NOMO-1 (cell line): ENCODE data around the gene CSTF1.

Experiments
- DNase-seq, 2 experiments: peaks; one replicate each; lab custom pipeline; 2025; ENCODE audit not compliant: unreplicated experiment in 2 of 2; lab: John Stamatoyannopoulos, UW

CSTF1 gene

DNA sequence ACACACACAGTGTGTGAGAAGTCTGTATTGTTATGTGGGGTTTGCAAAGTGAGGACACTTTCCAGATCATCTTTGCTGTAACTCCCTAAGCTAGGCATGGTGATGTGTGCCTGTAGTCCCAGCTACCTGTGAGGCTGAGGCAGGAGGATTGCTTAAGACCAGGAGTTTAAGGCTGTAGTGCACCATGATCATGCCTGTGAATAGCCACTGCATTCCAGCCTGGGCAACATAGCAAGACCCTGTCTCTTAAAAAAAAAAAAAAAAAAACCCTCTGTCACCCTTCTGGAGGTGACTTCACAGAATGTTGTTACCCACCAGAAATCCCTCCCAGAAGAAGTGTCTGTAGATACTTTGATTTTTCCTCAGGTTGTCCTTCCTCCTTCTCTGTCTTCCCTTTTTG is 34.5 kb downstream of the CSTF1 start:
- no peak for DNase-seq

GRCh38 chr20:56427797-56428196 is 35.4 kb downstream of the CSTF1 start:
- peak; percentile 20 to 59 for DNase-seq

DNA sequence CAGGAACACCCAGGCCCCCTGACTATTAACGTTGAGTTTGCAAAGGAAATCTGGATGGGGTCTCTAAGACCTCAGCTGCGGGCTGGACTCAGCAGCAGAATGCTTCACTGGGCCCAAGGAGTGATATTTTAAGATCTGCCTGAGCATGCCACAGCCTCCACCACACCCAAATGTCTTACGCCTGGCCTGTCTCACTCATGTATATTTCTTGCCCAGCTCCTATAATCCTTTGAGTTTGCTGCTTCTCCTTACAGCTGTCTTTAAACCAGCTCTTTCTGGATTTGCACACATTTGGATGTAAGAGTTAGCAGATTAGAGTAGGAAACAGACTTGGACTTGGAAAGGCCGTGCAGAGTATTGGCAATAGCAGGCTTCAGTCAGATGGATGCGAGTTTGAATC is 36.0 kb downstream of the CSTF1 start:
- peak in 1 of 2 experiments; percentile 4 for DNase-seq

GRCh38 chr20:56428881-56429280 is 36.4 kb downstream of the CSTF1 start:
- no peak for DNase-seq

GRCh38 chr20:56429502-56429901 is 37.1 kb downstream of the CSTF1 start:
- peak; percentile 27 to 58 for DNase-seq

DNA sequence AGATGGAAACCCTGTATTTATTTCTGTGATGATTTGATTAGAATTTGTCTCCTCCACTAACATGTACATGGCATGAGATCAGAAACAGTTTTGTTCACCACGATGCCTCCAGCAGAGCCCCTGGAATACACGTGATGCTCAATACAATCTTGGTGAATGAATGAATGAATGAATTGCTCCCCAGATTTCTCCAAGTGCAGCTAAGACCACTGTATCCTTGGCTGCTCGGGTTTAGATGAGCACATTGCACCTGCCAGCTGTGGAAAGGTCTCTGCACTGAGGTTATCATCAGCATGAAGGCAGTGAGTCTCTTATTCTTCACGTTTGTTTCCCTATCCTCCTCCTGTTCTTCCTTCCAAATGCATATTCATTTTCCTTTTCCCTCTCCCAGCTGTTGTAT is 37.5 kb downstream of the CSTF1 start:
- DNase-seq = no peak

GRCh38 chr20:56430461-56430860 is 38.0 kb downstream of the CSTF1 start:
- DNase-seq = no peak

DNA sequence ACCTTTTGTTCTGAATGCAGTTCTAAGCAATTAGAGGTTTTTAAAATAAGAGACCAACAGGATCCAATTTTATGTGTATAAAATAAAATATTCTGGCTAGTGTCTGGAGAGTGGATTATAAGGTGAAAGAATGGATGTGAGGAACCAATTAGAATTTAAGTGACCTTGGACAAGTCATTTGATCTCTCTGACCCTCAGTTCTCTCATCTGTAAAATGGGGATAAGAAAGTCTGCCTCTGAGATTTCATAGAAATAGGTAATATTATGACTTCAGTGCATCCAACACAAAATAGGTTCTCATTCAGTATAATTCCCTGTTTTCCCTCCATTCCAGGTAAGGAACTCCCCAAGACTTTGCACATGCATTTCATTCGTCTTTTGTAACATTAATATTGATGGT is 38.5 kb downstream of the CSTF1 start:
- no peak for DNase-seq

- DNase-seq = no peak
Measured at GRCh38 chr20:56431471-56431870, 39.0 kb downstream of the CSTF1 start.

GRCh38 chr20:56433221-56433879 is 40.9 kb downstream of the CSTF1 start:
- DNase-seq = no peak

DNA sequence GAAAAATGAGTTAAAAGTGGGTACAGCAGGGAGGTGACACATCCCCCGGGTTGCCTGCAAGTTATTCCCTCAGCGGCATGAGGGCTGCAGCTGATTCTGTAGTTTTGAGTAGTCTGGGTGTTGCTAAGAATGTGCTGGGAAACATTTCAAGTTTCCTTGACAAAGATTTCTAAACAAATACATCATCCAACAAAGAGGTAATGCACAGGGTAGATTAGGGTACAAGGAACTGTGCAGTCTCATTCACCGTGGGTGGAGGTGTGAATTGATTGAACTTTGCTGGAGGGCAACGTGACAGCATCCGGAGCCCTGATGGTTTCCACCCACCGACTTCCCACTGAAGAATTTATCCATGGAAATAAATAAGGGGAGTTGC is 41.4 kb downstream of the CSTF1 start:
- no peak for DNase-seq

- no peak for DNase-seq
Measured at GRCh38 chr20:56437196-56437960, 44.9 kb downstream of the CSTF1 start.

GRCh38 chr20:56438284-56438683 is 45.8 kb downstream of the CSTF1 start:
- DNase-seq = no peak

- no peak for DNase-seq
Measured at GRCh38 chr20:56439771-56440291, 47.4 kb downstream of the CSTF1 start.

- DNase-seq = no peak
Measured at GRCh38 chr20:56440346-56441007, 48.0 kb downstream of the CSTF1 start.

- peak; percentile 7 to 29 for DNase-seq
Measured at GRCh38 chr20:56442389-56443365, 50.2 kb downstream of the CSTF1 start.

GRCh38 chr20:56443654-56444540 is 51.5 kb downstream of the CSTF1 start:
- no peak for DNase-seq

GRCh38 chr20:56445130-56445529 is 52.7 kb downstream of the CSTF1 start:
- DNase-seq = no peak

- DNase-seq = no peak
Measured at GRCh38 chr20:56445540-56445939, 53.1 kb downstream of the CSTF1 start.

DNA sequence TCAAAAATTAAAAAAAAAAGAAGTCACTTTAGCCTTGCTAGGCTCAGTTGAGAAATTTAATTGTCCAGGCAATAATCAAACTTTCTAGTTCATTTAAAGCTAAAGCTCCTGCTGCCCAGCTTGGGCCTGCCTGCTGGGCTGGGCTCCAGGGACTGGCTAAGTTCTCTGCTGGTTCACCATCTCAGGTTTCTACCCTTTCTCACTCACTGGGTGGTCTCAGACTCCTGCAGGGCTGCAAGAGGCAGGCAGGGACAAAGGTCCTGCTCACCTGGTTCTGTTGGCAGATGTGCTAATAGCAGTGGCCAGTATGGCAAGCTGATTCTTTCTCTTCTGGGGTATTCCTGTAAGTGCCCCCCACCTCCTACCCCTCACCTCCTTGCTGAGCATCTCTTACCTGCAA is 54.8 kb downstream of the CSTF1 start:
- no peak for DNase-seq
